ENCODE results near the gene RAET1E.

- TF ChIP-seq EZH2 (IDR thresholded peaks at IDR 0.05; ENCODE audit: insufficient read depth, poor library complexity, severe bottlenecking) (no peak), EZH2phosphoT487 (IDR thresholded peaks at IDR 0.05; ENCODE audit: insufficient read depth, low read depth) (no peak)
These were observed 28.5 kb downstream of the RAET1E start for GRCh38 chr6:149869275-149869892.
